Activated B cell treated with CpG ODN at 0.5 μM for 24 hours (primary cell): ENCODE measurements around the gene RIPOR2. TPM values are rescaled to one million over a fixed set of nuclear protein-coding genes. Genes with fewer than 3 reads are reported as not detected.

ENCODE experiments used
- ATAC-seq: fragments of 200-7000 bp; cut with Tn5 transposase; one replicate; pipeline ENCODE4 v1.10.0; 2021; ENCODE audit warnings: low read depth, mild to moderate bottlenecking, moderate library complexity
- CTCF ChIA-PET: fragments of 350-600 bp; sonication (Branson Sonifier 250); formaldehyde crosslinking; loops from one replicate; lab custom pipeline; 2021; ENCODE audit warnings: antibody characterized with exemption; lab: Charles Lee
- POLR2A ChIA-PET: fragments of 350-600 bp; sonication (Branson Sonifier 250); formaldehyde crosslinking; loops from one replicate; lab custom pipeline; 2021; ENCODE audit warnings: antibody characterized with exemption; lab: Charles Lee
- DNase-seq: peaks from one replicate; pipeline ENCODE4 v3.0.0; 2022
- H3K27ac Mint-ChIP-seq: one replicate; pipeline ENCODE4 v1.8.0; 2020; ENCODE audit warnings: mixed read lengths
- H3K27me3 Mint-ChIP-seq: one replicate; pipeline ENCODE4 v1.8.0; 2021; ENCODE audit warnings: mixed read lengths
- H3K36me3 Mint-ChIP-seq: one replicate; pipeline ENCODE4 v1.8.0; 2021; ENCODE audit warnings: low read depth, mixed read lengths
- H3K4me1 Mint-ChIP-seq: one replicate; pipeline ENCODE4 v1.8.0; 2021; ENCODE audit warnings: mixed read lengths
- H3K4me3 Mint-ChIP-seq: one replicate; pipeline ENCODE4 v1.8.0; 2020; ENCODE audit warnings: mild to moderate bottlenecking, mixed read lengths
- H3K9me3 Mint-ChIP-seq: one replicate; pipeline ENCODE4 v1.8.0; 2020; ENCODE audit warnings: mixed read lengths
- intact Hi-C: fragments of 100-400 bp; cut with micrococcal nuclease; formaldehyde crosslinking; loops from one replicate; pipeline ENCODE4 v1.15.1; 2024
- total RNA-seq: library from RNA; stranded (reverse); gene quantifications from 2 replicates; pipeline ENCODE4 v1.2.3, GENCODE V29; 2022
- TF ChIP-seq, protein P1 (sequence below): fragments of 200-600 bp; IDR thresholded peaks from one replicate; pipeline ENCODE4 v1.8.0; 2022; ENCODE audit warnings: antibody characterized with exemption, mild to moderate bottlenecking

The RIPOR2 gene
- total RNA-seq, 1 donor from 2014 or later: 302 TPM

GRCh38 chr6:24838994-24839393 is 96.8 kb downstream of the RIPOR2 start:
- DNase-seq (no peak), ATAC-seq (no peak)
- POLR2A ChIA-PET: interaction anchor here (0.5 kb wide), 1 partner anchor 48 kb away, joined by 4 read pairs; no protein-coding TSS in a partner anchor
- peaks cover 93% of the 10 kb centered on the region for H3K36me3 Mint-ChIP-seq
- H3K27ac Mint-ChIP-seq: peak overlapping the region; percentile 72
- H3K9me3 Mint-ChIP-seq: no peaks in the 10 kb centered on the region
- CTCF ChIA-PET: no interaction called here
- H3K4me3 Mint-ChIP-seq: no peak overlapping the region
- no peaks in the 10 kb centered on the region for H3K27me3 Mint-ChIP-seq
- TF ChIP-seq, protein P1, sequence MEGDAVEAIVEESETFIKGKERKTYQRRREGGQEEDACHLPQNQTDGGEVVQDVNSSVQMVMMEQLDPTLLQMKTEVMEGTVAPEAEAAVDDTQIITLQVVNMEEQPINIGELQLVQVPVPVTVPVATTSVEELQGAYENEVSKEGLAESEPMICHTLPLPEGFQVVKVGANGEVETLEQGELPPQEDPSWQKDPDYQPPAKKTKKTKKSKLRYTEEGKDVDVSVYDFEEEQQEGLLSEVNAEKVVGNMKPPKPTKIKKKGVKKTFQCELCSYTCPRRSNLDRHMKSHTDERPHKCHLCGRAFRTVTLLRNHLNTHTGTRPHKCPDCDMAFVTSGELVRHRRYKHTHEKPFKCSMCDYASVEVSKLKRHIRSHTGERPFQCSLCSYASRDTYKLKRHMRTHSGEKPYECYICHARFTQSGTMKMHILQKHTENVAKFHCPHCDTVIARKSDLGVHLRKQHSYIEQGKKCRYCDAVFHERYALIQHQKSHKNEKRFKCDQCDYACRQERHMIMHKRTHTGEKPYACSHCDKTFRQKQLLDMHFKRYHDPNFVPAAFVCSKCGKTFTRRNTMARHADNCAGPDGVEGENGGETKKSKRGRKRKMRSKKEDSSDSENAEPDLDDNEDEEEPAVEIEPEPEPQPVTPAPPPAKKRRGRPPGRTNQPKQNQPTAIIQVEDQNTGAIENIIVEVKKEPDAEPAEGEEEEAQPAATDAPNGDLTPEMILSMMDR: no peak
- peaks cover 17% of the 10 kb centered on the region for H3K4me1 Mint-ChIP-seq
- intact Hi-C loops: no loop called here

DNA sequence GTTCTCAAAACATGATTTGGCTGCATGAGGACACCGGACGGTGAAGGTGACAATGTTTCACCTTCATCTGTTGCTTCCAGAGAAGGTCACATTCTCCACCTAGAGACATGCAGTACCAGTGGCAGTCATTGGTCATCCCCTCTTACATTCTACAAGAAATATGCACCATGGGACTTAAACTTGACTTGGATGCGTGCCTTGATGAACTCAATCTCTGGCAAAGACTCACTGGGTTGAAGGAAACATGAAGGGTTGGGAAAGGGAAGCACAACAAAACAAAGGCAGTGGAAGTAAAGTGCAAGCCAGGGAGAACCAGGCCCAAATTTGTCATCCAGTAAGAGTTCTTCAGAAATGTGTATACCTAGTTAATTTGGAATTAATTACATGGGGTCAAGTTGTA is 97.7 kb downstream of the RIPOR2 start:
- Mint-ChIP-seq H3K9me3 (no peaks in the 10 kb centered on the region), H3K4me3 (no peak overlapping the region), H3K36me3 (peaks cover 93% of the 10 kb centered on the region), H3K4me1 (peaks cover 17% of the 10 kb centered on the region), H3K27ac (peak overlapping the region; percentile 21), H3K27me3 (no peaks in the 10 kb centered on the region)
- TF ChIP-seq, protein P1: no peak
- no peak for DNase-seq
- no peak for ATAC-seq
- ChIA-PET POLR2A (no interaction called here), CTCF (no interaction called here)
- intact Hi-C loops: no loop called here

DNA sequence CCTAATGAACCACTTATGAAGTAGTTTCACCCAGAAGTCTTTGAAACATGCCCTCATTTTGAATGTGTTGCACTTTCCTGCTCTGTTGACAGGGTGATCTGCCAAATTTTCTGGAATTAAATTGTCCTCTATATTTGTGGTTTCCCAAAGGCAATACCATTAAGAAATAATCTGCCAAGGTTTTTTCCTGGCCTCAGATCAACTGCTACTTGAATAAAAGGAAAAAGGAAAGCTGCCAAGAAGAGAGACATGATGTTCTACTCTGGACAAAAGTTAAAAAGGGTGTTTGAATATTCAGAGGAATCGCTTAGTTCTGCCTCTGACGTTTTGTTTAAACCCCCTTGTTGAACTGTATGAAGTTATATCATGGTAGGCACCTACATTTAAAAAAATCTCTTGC is 99.7 kb downstream of the RIPOR2 start:
- H3K9me3 Mint-ChIP-seq: no peaks in the 10 kb centered on the region
- ATAC-seq: no peak
- no peak for DNase-seq
- CTCF ChIA-PET: no interaction called here
- H3K27me3 Mint-ChIP-seq: no peaks in the 10 kb centered on the region
- intact Hi-C loops: no loop called here
- peak overlapping the region; percentile 63 for H3K27ac Mint-ChIP-seq
- TF ChIP-seq, protein P1: no peak
- peaks cover 14% of the 10 kb centered on the region for H3K4me1 Mint-ChIP-seq
- H3K36me3 Mint-ChIP-seq: peaks cover 93% of the 10 kb centered on the region
- POLR2A ChIA-PET: interaction anchor here (0.7 kb wide), 1 partner anchor 41 kb away, joined by 3 read pairs; no protein-coding TSS in a partner anchor
- H3K4me3 Mint-ChIP-seq: no peak overlapping the region

DNA sequence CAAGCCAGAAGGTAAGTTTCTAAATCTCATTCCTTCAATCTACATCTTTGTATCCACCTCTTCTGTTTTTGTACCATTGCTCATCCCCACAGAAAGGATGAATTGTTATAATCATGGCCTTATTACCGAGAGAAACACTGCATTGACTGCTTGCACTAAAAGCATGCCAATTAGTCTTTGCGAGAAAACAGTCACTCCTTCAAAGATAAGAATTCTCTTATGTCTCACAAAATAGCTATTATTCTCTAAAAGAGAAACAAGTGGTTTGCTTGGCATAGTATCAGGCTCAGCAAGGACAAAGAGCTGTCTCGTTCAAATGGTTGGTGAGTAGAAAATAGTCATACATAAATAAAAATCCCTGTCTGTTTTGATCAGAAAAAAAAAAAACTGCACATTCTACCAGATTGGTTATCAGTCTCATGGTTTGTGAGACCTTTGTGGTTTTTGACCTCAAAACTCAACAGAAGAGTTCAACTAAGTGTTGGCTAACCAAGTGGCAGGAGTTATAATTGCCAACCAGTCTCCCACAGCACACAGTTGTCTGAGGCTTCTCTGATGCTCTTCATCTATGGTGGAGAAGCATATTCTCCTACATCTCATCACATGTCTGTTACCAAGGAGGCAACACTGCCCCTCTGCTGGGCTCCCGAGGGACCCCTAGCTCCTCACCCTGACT is 101.9 kb downstream of the RIPOR2 start:
- ChIA-PET CTCF (no interaction called here), POLR2A (interaction anchor here (0.7 kb wide), 1 partner anchor 220 kb away, joined by 3 read pairs; no protein-coding TSS in a partner anchor)
- no peak overlapping the region for H3K4me3 Mint-ChIP-seq
- no peaks in the 10 kb centered on the region for H3K27me3 Mint-ChIP-seq
- TF ChIP-seq, protein P1: no peak
- no peaks in the 10 kb centered on the region for H3K9me3 Mint-ChIP-seq
- peak overlapping the region; percentile 63 for H3K27ac Mint-ChIP-seq
- H3K36me3 Mint-ChIP-seq: peaks cover 91% of the 10 kb centered on the region
- intact Hi-C loops: no loop called here
- ATAC-seq: peak; percentile 28
- peaks cover 6% of the 10 kb centered on the region for H3K4me1 Mint-ChIP-seq
- DNase-seq: no peak

- POLR2A ChIA-PET: no interaction called here
- H3K36me3 Mint-ChIP-seq: peaks cover 92% of the 10 kb centered on the region
- H3K4me3 Mint-ChIP-seq: no peak overlapping the region
Observed at GRCh38 chr6:24832794-24833193, 103.0 kb downstream of the RIPOR2 start.

More at GRCh38 chr6:24832794-24833193, 103.0 kb downstream of the RIPOR2 start:
- Mint-ChIP-seq H3K4me1 (peaks cover 3% of the 10 kb centered on the region), H3K9me3 (no peaks in the 10 kb centered on the region), H3K27ac (peak overlapping the region; percentile 35), H3K27me3 (no peaks in the 10 kb centered on the region)
- CTCF ChIA-PET: interaction anchor here (1.0 kb wide), 1 partner anchor 10 kb away, joined by 3 read pairs; no protein-coding TSS in a partner anchor
- TF ChIP-seq, protein P1: no peak
- ATAC-seq (no peak), DNase-seq (no peak)
- intact Hi-C loops: no loop called here
